CD4-positive, CD25-positive, alpha-beta regulatory T cell (primary cell): ENCODE measurements around the gene KCNB1. TPM values are rescaled to one million over a fixed set of nuclear protein-coding genes. Genes with fewer than 3 reads are reported as not detected.

Source experiments
- ATAC-seq, 2 donors: fragments of 150-1000 bp; cut with Tn5 transposase; one replicate each; pipeline ENCODE4 v1.10.0; 2021; ENCODE audit warnings: low read depth in 2 of 2, moderate number of reproducible peaks in 2 of 2, moderate library complexity in 1 of 2
- DNase-seq, 3 donors: peaks; one replicate each; pipeline versions ENCODE4 v3.0.0 to v3.0.0-alpha.2; 2012 to 2022; ENCODE audit warnings: mixed read lengths in 1 of 3
- H3K27ac ChIP-seq: one replicate; pipeline ENCODE4 v1.7.0; 2013; ENCODE audit warnings: mild to moderate bottlenecking, low read length; ENCODE audit not compliant: insufficient read depth, poor library complexity, severe bottlenecking
- H3K27me3 ChIP-seq: one replicate; pipeline ENCODE4 v1.7.0; 2013; ENCODE audit warnings: low read length; ENCODE audit not compliant: control insufficient read depth, insufficient read depth
- H3K36me3 ChIP-seq: one replicate; pipeline ENCODE4 v1.7.0; 2013; ENCODE audit warnings: mild to moderate bottlenecking, low read length, moderate library complexity; ENCODE audit not compliant: control insufficient read depth, insufficient read depth
- H3K4me1 ChIP-seq: 2 replicates; pipeline ENCODE4 v1.7.0; 2013; ENCODE audit warnings: mild to moderate bottlenecking, low read length; ENCODE audit not compliant: insufficient read depth, control insufficient read depth, poor library complexity, severe bottlenecking
- H3K4me3 ChIP-seq: one replicate; pipeline ENCODE4 v1.7.0; 2013; ENCODE audit warnings: low read depth, mild to moderate bottlenecking, low read length, moderate library complexity
- H3K9me3 ChIP-seq, 2 experiments: 1 replicate in 1 of 2; 2 replicates in 1 of 2; pipeline ENCODE4 v1.7.0; 2013; ENCODE audit warnings: low read length in 2 of 2, mild to moderate bottlenecking in 1 of 2, moderate library complexity in 1 of 2; ENCODE audit not compliant: control insufficient read depth in 2 of 2
- H3K27ac Mint-ChIP-seq, 3 donors: one replicate each; pipeline ENCODE4 v1.8.0; 2020 to 2022; ENCODE audit warnings: mild to moderate bottlenecking in 3 of 3, mixed read lengths in 3 of 3, moderate library complexity in 2 of 3
- H3K27me3 Mint-ChIP-seq: one replicate; pipeline ENCODE4 v1.8.0; 2022; ENCODE audit warnings: mild to moderate bottlenecking, mixed read lengths
- H3K36me3 Mint-ChIP-seq: one replicate; pipeline ENCODE4 v1.8.0; 2020; ENCODE audit warnings: mixed read lengths
- H3K4me1 Mint-ChIP-seq, 4 donors: one replicate each; pipeline ENCODE4 v1.8.0; 2020 to 2022; ENCODE audit warnings: mixed read lengths in 4 of 4, mild to moderate bottlenecking in 1 of 4
- H3K4me3 Mint-ChIP-seq, 4 donors: one replicate each; pipeline ENCODE4 v1.8.0; 2020 to 2022; ENCODE audit warnings: mild to moderate bottlenecking in 4 of 4, mixed read lengths in 4 of 4, moderate library complexity in 3 of 4
- H3K9me3 Mint-ChIP-seq, 7 donors: one replicate each; pipeline ENCODE4 v1.8.0; 2020 to 2022; ENCODE audit warnings: mixed read lengths in 7 of 7, mild to moderate bottlenecking in 3 of 7, moderate library complexity in 2 of 7
- polyA plus RNA-seq, 4 donors: library from polyadenylated mRNA; unstranded; fragments of 300-500 nt; fragmentation: Illumina TruSeq; gene quantifications; one replicate each; pipeline ENCODE4 v1.2.3, GENCODE V29; 2021
- total RNA-seq: library from RNA; stranded (reverse); gene quantifications from one replicate; pipeline ENCODE4 v1.2.3, GENCODE V29; 2022

Gene KCNB1
- total and polyA plus RNA-seq, 5 donors from 2014 or later = 0.02 to 0.05 TPM; not detected in 3

GRCh38 chr20:49386848-49387580, 95.5 kb downstream of the KCNB1 start:
- Histone ChIP-seq H3K9me3 (no peaks in the 10 kb centered on the region), H3K4me3 (no peak overlapping the region), H3K36me3 (no peaks in the 10 kb centered on the region), H3K27ac (no peak overlapping the region), H3K27me3 (peaks cover 2% of the 10 kb centered on the region), H3K4me1 (no peaks in the 10 kb centered on the region)
- ATAC-seq = no peak
- no peak overlapping the region for H3K27ac Mint-ChIP-seq
- peaks cover 66% of the 10 kb centered on the region for H3K27me3 Mint-ChIP-seq
- no peak overlapping the region for H3K4me3 Mint-ChIP-seq
- DNase-seq = no peak
- H3K36me3 Mint-ChIP-seq = peaks cover 4% of the 10 kb centered on the region
- peaks cover 0 to 2% (median 1%) of the 10 kb centered on the region in 7 donors for H3K9me3 Mint-ChIP-seq
- peaks cover 0 to 2% (median 1%) of the 10 kb centered on the region in 4 donors for H3K4me1 Mint-ChIP-seq

DNA sequence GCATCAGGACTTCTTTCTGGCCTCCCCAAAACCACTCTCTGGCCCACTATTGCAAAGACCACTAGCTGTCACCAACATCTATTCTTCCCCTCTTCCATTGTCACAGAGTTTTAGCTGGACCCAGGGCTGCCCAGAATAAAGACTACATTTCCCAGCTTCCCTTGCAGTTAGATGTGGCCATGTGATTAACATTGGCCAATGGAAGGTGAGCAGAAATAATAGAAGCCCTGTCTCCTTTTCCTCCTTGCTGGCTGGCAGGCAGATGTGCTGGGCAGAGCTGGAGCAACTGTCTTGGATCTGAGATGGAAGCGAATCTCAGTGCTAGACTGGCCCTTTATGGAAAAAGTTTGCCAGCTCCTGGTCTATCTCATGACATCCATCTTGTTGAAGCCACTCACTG, 97.0 kb downstream of the KCNB1 start:
- H3K36me3 Mint-ChIP-seq = peaks cover 4% of the 10 kb centered on the region
- H3K27me3 ChIP-seq = peaks cover 2% of the 10 kb centered on the region
- H3K4me1 Mint-ChIP-seq = peaks cover 0 to 2% (median 1%) of the 10 kb centered on the region in 4 donors
- H3K9me3 ChIP-seq = no peaks in the 10 kb centered on the region
- peaks cover 63% of the 10 kb centered on the region for H3K27me3 Mint-ChIP-seq
- H3K4me1 ChIP-seq = no peaks in the 10 kb centered on the region
- no peak overlapping the region for H3K4me3 Mint-ChIP-seq
- no peak overlapping the region for H3K4me3 ChIP-seq
- H3K27ac ChIP-seq = no peak overlapping the region
- ATAC-seq (no peak), DNase-seq (peak in 1 of 3 donors; percentile 40)
- H3K9me3 Mint-ChIP-seq = peaks cover 0 to 2% (median 1%) of the 10 kb centered on the region in 7 donors
- no peaks in the 10 kb centered on the region for H3K36me3 ChIP-seq
- H3K27ac Mint-ChIP-seq = no peak overlapping the region

DNA sequence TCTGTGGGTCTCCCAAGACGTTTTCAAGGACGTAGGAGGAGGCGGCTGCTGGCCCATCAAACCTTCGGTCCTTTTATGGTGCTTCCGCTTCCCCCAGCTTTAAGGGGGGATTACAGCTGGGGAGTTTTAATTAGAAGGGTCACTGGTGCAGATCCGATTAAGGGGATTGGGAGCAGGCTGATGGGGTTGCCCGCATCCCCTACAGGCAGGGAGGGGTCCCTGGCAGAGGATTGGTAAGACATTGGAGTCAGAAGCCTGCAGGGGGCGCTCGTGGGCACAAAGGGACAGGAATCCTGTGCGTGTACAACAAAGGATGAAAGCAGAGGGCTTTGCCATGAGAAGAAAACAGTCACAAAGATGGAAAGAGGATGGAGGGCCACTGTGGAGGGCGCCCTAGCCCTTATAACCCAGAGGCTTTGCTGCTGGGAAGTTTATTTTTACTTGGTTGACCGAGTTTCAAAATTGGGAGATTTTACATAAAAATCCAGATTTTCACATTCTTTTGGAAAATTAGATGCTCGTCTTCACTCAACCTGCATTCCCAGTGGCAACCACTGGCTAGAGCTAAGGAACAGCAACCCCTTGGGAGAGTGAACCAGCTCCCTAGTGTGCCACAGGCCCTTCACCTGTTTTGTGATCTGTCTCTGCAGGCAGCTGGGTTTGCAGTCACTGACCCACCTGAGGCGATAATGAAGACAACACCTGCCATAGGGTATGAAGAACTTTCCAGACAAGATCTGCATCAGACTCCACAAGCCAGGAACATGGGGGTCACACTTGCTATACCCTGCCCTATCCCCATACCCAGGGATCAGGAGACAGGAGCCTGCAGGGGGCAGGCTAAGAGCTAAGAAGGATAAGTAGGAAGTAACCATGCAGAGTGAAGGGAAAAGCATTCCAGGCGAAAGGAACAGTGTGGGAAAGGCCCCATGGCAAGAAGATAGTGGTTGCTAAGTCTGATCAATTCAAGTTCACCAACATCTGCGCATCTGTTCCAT, 97.7 kb downstream of the KCNB1 start:
- Histone ChIP-seq H3K9me3 (no peaks in the 10 kb centered on the region), H3K4me3 (no peak overlapping the region), H3K36me3 (no peaks in the 10 kb centered on the region), H3K4me1 (no peaks in the 10 kb centered on the region), H3K27me3 (peaks cover 2% of the 10 kb centered on the region), H3K27ac (no peak overlapping the region)
- no peak overlapping the region for H3K27ac Mint-ChIP-seq
- peaks cover 4% of the 10 kb centered on the region for H3K36me3 Mint-ChIP-seq
- peaks cover 0 to 2% (median 1%) of the 10 kb centered on the region in 4 donors for H3K4me1 Mint-ChIP-seq
- ATAC-seq = no peak
- peaks cover 57% of the 10 kb centered on the region for H3K27me3 Mint-ChIP-seq
- H3K9me3 Mint-ChIP-seq = peaks cover 0 to 2% (median 1%) of the 10 kb centered on the region in 7 donors
- no peak overlapping the region for H3K4me3 Mint-ChIP-seq
- DNase-seq = peak; percentile 17 to 58 (median 30)

DNA sequence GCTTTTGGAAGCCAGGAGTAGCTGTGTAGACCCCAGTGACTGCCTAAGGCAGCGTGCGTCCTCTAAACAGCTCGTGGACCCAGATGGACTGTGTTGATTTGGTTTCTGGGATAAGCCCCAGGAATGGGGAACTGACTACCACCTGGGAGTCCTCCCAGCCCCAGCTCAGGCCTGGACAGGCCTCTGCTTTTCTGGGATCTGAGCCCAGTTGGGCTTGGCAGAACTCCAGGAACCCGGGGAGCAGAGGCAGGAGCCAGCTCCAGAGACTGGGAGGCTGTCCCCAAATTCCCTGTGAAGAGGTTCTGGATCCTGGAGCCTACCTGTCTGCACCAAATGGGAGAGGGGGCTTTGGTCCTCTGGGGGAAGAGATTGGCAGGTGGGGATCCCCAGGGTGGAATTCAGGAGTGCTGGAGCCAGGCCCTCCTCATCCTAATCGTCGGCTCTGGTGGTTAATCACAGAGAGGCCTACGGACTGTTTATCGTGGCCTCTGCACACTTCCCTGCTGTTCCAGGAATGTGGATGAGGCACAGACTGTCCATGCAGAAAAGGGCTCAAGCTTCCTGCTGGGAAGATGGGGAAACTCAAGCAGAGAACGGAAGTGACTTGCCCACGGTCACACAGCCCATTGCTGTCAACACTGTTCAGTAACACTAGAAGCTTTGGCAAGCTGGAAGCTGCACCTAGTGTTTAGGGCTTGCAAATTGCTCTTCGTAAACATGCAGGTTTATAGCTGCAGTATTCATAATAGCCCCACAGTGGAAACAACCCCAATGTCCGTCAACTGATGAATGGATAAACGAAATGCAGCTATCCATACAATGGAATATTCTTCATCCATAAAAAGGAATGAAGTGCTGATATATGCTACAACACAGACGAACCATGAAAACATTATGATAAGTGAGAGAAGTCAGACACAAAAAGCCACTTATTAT, 100.6 kb downstream of the KCNB1 start:
- Mint-ChIP-seq H3K4me3 (no peak overlapping the region), H3K9me3 (peaks cover 0 to 2% (median 0%) of the 10 kb centered on the region in 7 donors), H3K4me1 (peaks cover 0 to 2% (median 1%) of the 10 kb centered on the region in 4 donors), H3K36me3 (peaks cover 4% of the 10 kb centered on the region), H3K27me3 (peaks cover 38% of the 10 kb centered on the region), H3K27ac (no peak overlapping the region)
- ATAC-seq (no peak), DNase-seq (no peak)
- H3K4me1 ChIP-seq = no peaks in the 10 kb centered on the region
- no peaks in the 10 kb centered on the region for H3K9me3 ChIP-seq
- H3K27me3 ChIP-seq = peaks cover 2% of the 10 kb centered on the region
- no peak overlapping the region for H3K27ac ChIP-seq
- H3K4me3 ChIP-seq = no peak overlapping the region
- H3K36me3 ChIP-seq = no peaks in the 10 kb centered on the region

DNA sequence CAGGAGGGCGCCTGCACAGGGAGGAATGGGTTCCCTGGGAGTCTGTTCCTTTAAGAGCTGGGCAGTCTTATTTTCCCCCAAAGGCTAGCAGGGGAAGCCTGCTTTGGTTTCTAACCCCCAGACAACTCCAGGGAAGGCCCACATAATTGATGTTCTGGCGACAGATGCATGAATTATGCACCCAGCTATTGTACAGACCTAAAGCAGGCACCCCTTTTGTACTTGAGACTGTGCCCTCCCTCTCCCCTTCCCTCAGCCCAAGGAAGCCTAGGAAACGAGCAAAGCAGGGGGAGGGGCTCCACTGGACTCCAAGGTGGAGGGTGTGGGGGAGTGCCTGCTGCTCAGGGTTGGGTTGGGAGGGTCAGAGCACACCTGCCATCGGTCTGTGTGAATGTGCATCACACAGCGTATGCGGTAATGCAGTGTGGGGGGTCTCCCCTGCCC, 102.1 kb downstream of the KCNB1 start:
- peaks cover 0 to 2% (median 0%) of the 10 kb centered on the region in 7 donors for H3K9me3 Mint-ChIP-seq
- ATAC-seq (no peak), DNase-seq (no peak)
- peaks cover 0 to 2% (median 1%) of the 10 kb centered on the region in 4 donors for H3K4me1 Mint-ChIP-seq
- H3K27me3 Mint-ChIP-seq = peaks cover 31% of the 10 kb centered on the region
- no peaks in the 10 kb centered on the region for H3K4me1 ChIP-seq
- H3K27ac Mint-ChIP-seq = no peak overlapping the region
- H3K4me3 ChIP-seq = no peak overlapping the region
- no peaks in the 10 kb centered on the region for H3K36me3 ChIP-seq
- no peak overlapping the region for H3K27ac ChIP-seq
- no peaks in the 10 kb centered on the region for H3K9me3 ChIP-seq
- no peak overlapping the region for H3K4me3 Mint-ChIP-seq
- peaks cover 4% of the 10 kb centered on the region for H3K36me3 Mint-ChIP-seq
- H3K27me3 ChIP-seq = no peaks in the 10 kb centered on the region

DNA sequence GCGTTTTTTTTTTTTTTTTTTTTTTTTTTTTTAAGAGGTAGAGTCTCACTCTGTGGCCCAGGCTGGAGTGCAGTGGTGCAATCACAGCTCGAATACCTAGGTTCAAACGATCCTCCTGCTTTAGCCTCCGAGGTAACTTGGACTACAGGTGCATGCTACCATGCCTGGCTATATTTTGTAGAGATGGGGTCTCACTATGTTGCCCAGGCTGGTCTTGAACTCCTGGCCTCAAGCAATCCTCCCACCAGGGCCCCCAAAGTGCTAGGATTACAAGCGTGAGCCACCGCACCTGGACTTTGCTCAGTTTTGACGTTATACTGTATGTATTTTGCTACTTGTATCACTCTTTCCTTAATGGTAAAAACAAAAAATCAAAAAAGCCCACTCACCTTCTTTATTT, 103.1 kb downstream of the KCNB1 start:
- H3K27ac ChIP-seq = no peak overlapping the region
- H3K36me3 ChIP-seq = no peaks in the 10 kb centered on the region
- H3K27me3 ChIP-seq = no peaks in the 10 kb centered on the region
- Mint-ChIP-seq H3K27ac (no peak overlapping the region), H3K4me3 (no peak overlapping the region), H3K4me1 (no peaks in the 10 kb centered on the region), H3K9me3 (peaks cover 0 to 2% (median 0%) of the 10 kb centered on the region in 7 donors), H3K36me3 (peaks cover 4% of the 10 kb centered on the region), H3K27me3 (peaks cover 21% of the 10 kb centered on the region)
- H3K4me1 ChIP-seq = no peaks in the 10 kb centered on the region
- DNase-seq (no peak), ATAC-seq (no peak)
- no peaks in the 10 kb centered on the region for H3K9me3 ChIP-seq
- H3K4me3 ChIP-seq = no peak overlapping the region

GRCh38 chr20:49377326-49377725, 105.1 kb downstream of the KCNB1 start:
- no peaks in the 10 kb centered on the region for H3K4me1 Mint-ChIP-seq
- H3K9me3 Mint-ChIP-seq = peaks cover 0 to 2% (median 0%) of the 10 kb centered on the region in 7 donors
- peaks cover 11% of the 10 kb centered on the region for H3K27me3 Mint-ChIP-seq
- Histone ChIP-seq H3K4me1 (no peaks in the 10 kb centered on the region), H3K9me3 (no peaks in the 10 kb centered on the region), H3K27me3 (no peaks in the 10 kb centered on the region), H3K27ac (no peak overlapping the region), H3K4me3 (no peak overlapping the region), H3K36me3 (no peaks in the 10 kb centered on the region)
- no peak overlapping the region for H3K4me3 Mint-ChIP-seq
- H3K36me3 Mint-ChIP-seq = no peaks in the 10 kb centered on the region
- ATAC-seq (no peak), DNase-seq (no peak)
- no peak overlapping the region for H3K27ac Mint-ChIP-seq
